Measurements from ENCODE around the gene COL15A1. TPM values are rescaled to one million over a fixed set of nuclear protein-coding genes. Genes with fewer than 3 reads are reported as not detected.

COL15A1 gene
- total and polyA plus RNA-seq, 2 of the 13 experiments (the other 11 are each of a cell fraction or from before 2014, with no cell fraction given), result not detected

- no peak for TF ChIP-seq ZBTB26 (CRISPR knock-in tag; IDR thresholded peaks at IDR 0.05; ENCODE audit: borderline replicate concordance)
- TF ChIP-seq ZNF747 (CRISPR knock-in tag; IDR thresholded peaks at IDR 0.05; ENCODE audit: borderline replicate concordance), result no peak
- no peak for TF ChIP-seq PHB2 (IDR thresholded peaks at IDR 0.05; ENCODE audit: partially characterized antibody)
- peak; percentile 77; the same call in 1 of the 2 replicates for TF ChIP-seq RBFOX2 (IDR thresholded peaks at IDR 0.05; ENCODE audit: low read depth, low read length)
- no peak for TF ChIP-seq FLYWCH1 (CRISPR knock-in tag; IDR thresholded peaks at IDR 0.05)
- peak; percentile 54; the same call in 1 of the 3 replicates for TF ChIP-seq MXI1 (IDR thresholded peaks at IDR 0.05; ENCODE audit: borderline replicate concordance, low read depth, low read length)
- TF ChIP-seq TGIF2 (CRISPR knock-in tag; IDR thresholded peaks at IDR 0.05), result 0 out of 2 replicates have a peak, but pooled peaks have one; percentile 9
- 0 out of 2 replicates have a peak, but pooled peaks have one; percentile 15 for TF ChIP-seq THAP11 (CRISPR knock-in tag; IDR thresholded peaks at IDR 0.05)
- no peak for TF ChIP-seq RELA (CRISPR knock-in tag; IDR thresholded peaks at IDR 0.05)
- TF ChIP-seq PHF5A (CRISPR knock-in tag; IDR thresholded peaks at IDR 0.05; ENCODE audit: low read depth, unreplicated experiment), result no peak
- TF ChIP-seq ZBTB34 (CRISPR knock-in tag; IDR thresholded peaks at IDR 0.05), result no peak
- peak; percentile 33; the same call in 1 of the 2 replicates for TF ChIP-seq ZNF768 (CRISPR knock-in tag; IDR thresholded peaks at IDR 0.05)
- TF ChIP-seq KDM4B (CRISPR knock-in tag; IDR thresholded peaks at IDR 0.05), result no peak
- no peak for TF ChIP-seq ZNF772 (CRISPR knock-in tag; IDR thresholded peaks at IDR 0.05)
- TF ChIP-seq HOMEZ (CRISPR knock-in tag; IDR thresholded peaks at IDR 0.05; ENCODE audit: low read depth), result no peak
- TF ChIP-seq ZNF788 (CRISPR knock-in tag; IDR thresholded peaks at IDR 0.05; ENCODE audit: borderline replicate concordance), result peak; percentile 23; the same call in 1 of the 2 replicates
- no peak for TF ChIP-seq ZKSCAN8 (CRISPR knock-in tag; IDR thresholded peaks at IDR 0.05; ENCODE audit: borderline replicate concordance)
- no peak for TF ChIP-seq U2AF2 (IDR thresholded peaks at IDR 0.05; ENCODE audit: low read depth, low read length)
- no peak for TF ChIP-seq HIC2 (CRISPR knock-in tag; IDR thresholded peaks at IDR 0.05; ENCODE audit: low read depth)
- no peak for TF ChIP-seq ZNF800 (CRISPR knock-in tag; IDR thresholded peaks at IDR 0.05)
- TF ChIP-seq ZNF260 (CRISPR knock-in tag; IDR thresholded peaks at IDR 0.05; ENCODE audit: borderline replicate concordance, low read depth), result no peak
Measured at GRCh38 chr9:99104459-99105151, 160.9 kb downstream of the COL15A1 start, which contains the start of gene TGFBR1 (continued).
